GM12872 (cell line): Measurements from ENCODE around the gene RAB29.

Source experiments
- CTCF ChIP-seq: IDR thresholded peaks from 3 replicates; pipeline ENCODE4 v1.5.1; 2011; ENCODE audit warnings: low read depth, mild to moderate bottlenecking, low read length, moderate library complexity; ENCODE audit not compliant: insufficient read depth

The RAB29 gene

GRCh38 chr1:205792961-205793673, 17.8 kb upstream of the RAB29 start:
- TF ChIP-seq CTCF = no peak

GRCh38 chr1:205792481-205792881, 17.2 kb upstream of the RAB29 start:
- TF ChIP-seq CTCF = no peak

GRCh38 chr1:205791568-205792180, 16.4 kb upstream of the RAB29 start:
- TF ChIP-seq CTCF = peak; percentile 92

- no peak for TF ChIP-seq CTCF
Observed at GRCh38 chr1:205787287-205787916, 12.1 kb upstream of the RAB29 start.

- TF ChIP-seq CTCF = no peak
Observed at GRCh38 chr1:205786601-205787000, 11.3 kb upstream of the RAB29 start.

- no peak for TF ChIP-seq CTCF
Observed at GRCh38 chr1:205785446-205785845, 10.2 kb upstream of the RAB29 start.

GRCh38 chr1:205783904-205784303, 8.6 kb upstream of the RAB29 start:
- no peak for TF ChIP-seq CTCF
